ENCODE results near the gene TIMM10. TPM values are rescaled to one million over a fixed set of nuclear protein-coding genes. Genes with fewer than 3 reads are reported as not detected.

TIMM10 gene
- total RNA-seq, 1 experiment from 2014 or later: 233 TPM

DNA sequence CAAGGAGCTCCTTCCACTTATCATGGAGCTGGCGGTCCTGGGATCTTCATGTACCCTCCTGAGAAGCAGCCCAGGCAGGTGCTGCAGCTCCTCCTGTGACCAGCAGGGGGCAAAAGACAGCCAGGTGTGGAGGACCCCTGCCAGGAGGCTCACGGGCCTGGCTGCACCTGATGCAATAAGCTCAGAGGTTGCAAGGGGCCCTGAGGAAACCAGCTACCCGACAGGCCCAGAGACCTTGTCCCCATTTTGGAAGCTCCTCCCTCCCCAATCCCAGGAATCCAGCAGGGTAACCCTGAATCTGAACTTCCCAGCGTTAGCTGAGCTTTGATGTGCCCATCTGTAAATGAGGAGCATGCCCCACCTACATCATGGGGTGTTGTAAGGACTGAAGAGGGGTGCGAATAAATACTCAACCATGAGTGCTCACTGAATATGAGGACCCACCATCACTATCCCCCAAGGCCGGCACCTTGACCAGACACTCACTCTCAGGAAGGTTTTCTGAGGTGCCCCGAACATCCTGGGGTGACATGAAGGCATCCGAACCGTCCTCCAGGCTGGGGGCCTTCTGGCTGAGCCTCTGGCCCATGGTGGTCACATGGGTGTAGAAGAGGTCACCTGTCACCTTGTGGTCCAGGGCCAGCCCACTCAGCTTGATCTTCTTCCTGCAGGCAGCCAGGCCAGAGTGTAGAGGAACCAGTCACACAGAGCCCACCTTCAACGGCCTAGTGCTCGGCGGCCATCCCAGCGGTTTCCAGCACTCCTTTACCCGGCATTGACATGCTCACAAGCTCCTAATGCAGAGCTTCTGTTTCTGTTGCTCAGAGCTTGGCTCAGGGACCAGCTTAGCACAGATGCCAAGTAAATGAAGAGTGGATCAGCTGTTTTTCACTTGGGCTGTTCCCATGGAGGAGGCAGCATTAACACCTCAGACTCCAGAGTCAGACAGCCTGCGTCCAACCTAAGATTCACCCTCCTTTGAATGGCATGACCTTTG is 36.7 kb downstream of the TIMM10 start:
- peak; percentile 79 for ATAC-seq
- intact Hi-C loops (cut with micrococcal nuclease): loop anchor here (1.0 kb wide), 1 partner anchor 33 kb away; no protein-coding TSS in a partner anchor
- H3K27ac ChIP-seq (ENCODE audit: low read length): no peak overlapping the region

DNA sequence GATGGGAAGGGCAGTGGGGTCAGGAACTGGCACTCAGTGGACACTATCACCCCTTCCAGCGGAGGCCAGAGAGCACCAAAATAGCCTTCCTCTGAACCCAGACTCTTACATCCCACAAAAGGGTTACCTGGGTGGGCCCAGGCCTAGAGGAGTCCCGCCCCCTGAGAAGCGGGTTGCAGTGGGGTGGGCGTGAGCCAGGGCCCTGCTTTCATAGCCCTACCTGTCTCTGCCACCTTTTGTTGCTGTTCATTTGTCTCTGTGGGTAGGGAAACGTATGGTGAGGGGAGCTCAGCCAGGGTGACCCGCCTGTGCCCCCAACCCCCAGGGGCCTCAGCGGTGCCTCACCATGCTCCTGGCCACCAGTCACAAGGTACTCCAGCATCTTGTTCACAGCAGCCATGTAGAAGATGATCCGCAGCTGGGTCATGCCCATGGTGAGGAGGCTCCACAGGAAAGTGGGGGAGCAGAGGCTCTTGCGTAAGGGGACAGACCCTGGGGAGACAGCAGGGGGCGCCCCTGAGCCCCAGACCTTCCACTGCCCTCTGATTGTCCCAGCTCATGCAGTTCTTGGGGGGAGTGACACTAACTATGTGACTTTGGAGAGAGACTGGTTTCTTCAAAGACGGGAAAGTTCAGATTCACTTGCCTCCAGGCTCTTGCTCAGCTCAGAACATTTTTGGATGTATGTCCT is 39.0 kb downstream of the TIMM10 start:
- Histone ChIP-seq H3K79me2 (ENCODE audit: low read length) (no peaks in the 10 kb centered on the region), H3K9ac (ENCODE audit: low read length) (no peak overlapping the region), H3K4me1 (ENCODE audit: insufficient read depth, low read length) (no peaks in the 10 kb centered on the region), H4K20me1 (ENCODE audit: low read length) (no peaks in the 10 kb centered on the region), H3K27ac (ENCODE audit: low read length) (no peak overlapping the region), H3F3A (ENCODE audit: low read length, unreplicated experiment) (no peaks in the 10 kb centered on the region), H3K4me2 (ENCODE audit: low read length) (no peak overlapping the region), H2AFZ (ENCODE audit: low read length) (no peak overlapping the region), H3K27me3 (ENCODE audit: low read length) (no peaks in the 10 kb centered on the region), H3K4me3 (ENCODE audit: low read length) (no peak overlapping the region), H3K36me3 (ENCODE audit: low read depth, low read length) (no peaks in the 10 kb centered on the region; the same call in 1 of the 2 replicates), H3K9me3 (ENCODE audit: low read length) (no peaks in the 10 kb centered on the region), H3K9me2 (replicated peaks; ENCODE audit: low read length) (no peaks in the 10 kb centered on the region)
- ChIA-PET CTCF (no interaction called here), POLR2A (ENCODE audit: unreplicated experiment) (no interaction called here)
- DNase-seq (no peak), ATAC-seq (no peak)
- intact Hi-C loops (cut with micrococcal nuclease): no loop called here
- no TSS peak for BruUV-seq (replicated peaks)
- TF ChIP-seq, protein P1, sequence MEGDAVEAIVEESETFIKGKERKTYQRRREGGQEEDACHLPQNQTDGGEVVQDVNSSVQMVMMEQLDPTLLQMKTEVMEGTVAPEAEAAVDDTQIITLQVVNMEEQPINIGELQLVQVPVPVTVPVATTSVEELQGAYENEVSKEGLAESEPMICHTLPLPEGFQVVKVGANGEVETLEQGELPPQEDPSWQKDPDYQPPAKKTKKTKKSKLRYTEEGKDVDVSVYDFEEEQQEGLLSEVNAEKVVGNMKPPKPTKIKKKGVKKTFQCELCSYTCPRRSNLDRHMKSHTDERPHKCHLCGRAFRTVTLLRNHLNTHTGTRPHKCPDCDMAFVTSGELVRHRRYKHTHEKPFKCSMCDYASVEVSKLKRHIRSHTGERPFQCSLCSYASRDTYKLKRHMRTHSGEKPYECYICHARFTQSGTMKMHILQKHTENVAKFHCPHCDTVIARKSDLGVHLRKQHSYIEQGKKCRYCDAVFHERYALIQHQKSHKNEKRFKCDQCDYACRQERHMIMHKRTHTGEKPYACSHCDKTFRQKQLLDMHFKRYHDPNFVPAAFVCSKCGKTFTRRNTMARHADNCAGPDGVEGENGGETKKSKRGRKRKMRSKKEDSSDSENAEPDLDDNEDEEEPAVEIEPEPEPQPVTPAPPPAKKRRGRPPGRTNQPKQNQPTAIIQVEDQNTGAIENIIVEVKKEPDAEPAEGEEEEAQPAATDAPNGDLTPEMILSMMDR (conservative IDR thresholded peaks at IDR 0.05; ENCODE audit: low read depth, low read length): peak; percentile 76
- no peak for TF ChIP-seq EZH2phosphoT487 (IDR thresholded peaks at IDR 0.05; ENCODE audit: borderline replicate concordance, low read length)

More for the DNA sequence above, 36.7 kb downstream of the TIMM10 start:
- no peaks in the 10 kb centered on the region for H4K20me1 ChIP-seq (ENCODE audit: low read length)
- BruUV-seq (replicated peaks): TSS peak; percentile 99
- H3K9ac ChIP-seq (ENCODE audit: low read length): no peak overlapping the region
- TF ChIP-seq EZH2 (IDR thresholded peaks at IDR 0.05; ENCODE audit: low read length, unreplicated experiment): no peak
- TF ChIP-seq, protein P1 (conservative IDR thresholded peaks at IDR 0.05; ENCODE audit: low read depth, low read length): peak; percentile 98
- H3K27me3 ChIP-seq (ENCODE audit: low read length): no peaks in the 10 kb centered on the region
- no peaks in the 10 kb centered on the region for H3K9me2 ChIP-seq (replicated peaks; ENCODE audit: low read length)
- H3K9me3 ChIP-seq (ENCODE audit: low read length): no peaks in the 10 kb centered on the region
- no peaks in the 10 kb centered on the region for H3K79me2 ChIP-seq (ENCODE audit: low read length)
- no peaks in the 10 kb centered on the region; the same call in 1 of the 2 replicates for H3K36me3 ChIP-seq (ENCODE audit: low read depth, low read length)
- CTCF ChIA-PET: interaction anchor here (0.6 to 1.4 kb wide), 11 partner anchors 8 to 154 kb away, joined by 3 to 12 read pairs (median 7); no protein-coding TSS in a partner anchor
- DNase-seq: peak; percentile 85
- H3F3A ChIP-seq (ENCODE audit: low read length, unreplicated experiment): no peaks in the 10 kb centered on the region
- POLR2A ChIA-PET (ENCODE audit: unreplicated experiment): interaction anchor here (0.5 kb wide), 1 partner anchor 148 kb away, joined by 7 read pairs; no protein-coding TSS in a partner anchor
- no peak overlapping the region for H2AFZ ChIP-seq (ENCODE audit: low read length)
- H3K4me3 ChIP-seq (ENCODE audit: low read length): no peak overlapping the region
- H3K4me1 ChIP-seq (ENCODE audit: insufficient read depth, low read length): no peaks in the 10 kb centered on the region
- H3K4me2 ChIP-seq (ENCODE audit: low read length): no peak overlapping the region

All from PC-3 (cell line).